Uterus (tissue), 4 donors: Measurements from ENCODE around the gene GFOD2. TPM values are rescaled to one million over a fixed set of nuclear protein-coding genes. Genes with fewer than 3 reads are reported as not detected.
A peak's percentile ranks its signal among the peaks of the same experiment; 100 is the strongest.

Source experiments
- DNase-seq, 2 donors: peaks; one replicate each; pipeline ENCODE4 v3.0.0-alpha.2; 2019 to 2020
- H3K27ac ChIP-seq, 2 donors: fragments of 200-600 bp; sonication (generic); 1 replicate in 1 of 2; 2 replicates in 1 of 2; pipeline ENCODE4 v1.5.1; 2016 to 2018
- H3K27me3 ChIP-seq, 2 donors: fragments of 200-600 bp; sonication (generic); one replicate each; pipeline ENCODE4 v1.5.1; 2018 to 2019; ENCODE audit warnings: control low read depth in 1 of 2
- H3K36me3 ChIP-seq, 2 donors: fragments of 200-600 bp; sonication (generic); one replicate each; pipeline ENCODE4 v1.5.1; 2019; ENCODE audit warnings: control low read depth in 1 of 2
- H3K4me1 ChIP-seq, 2 donors: fragments of 200-600 bp; sonication (generic); one replicate each; pipeline ENCODE4 v1.5.1; 2018 to 2019; ENCODE audit warnings: control low read depth in 1 of 2
- H3K4me3 ChIP-seq, 2 donors: fragments of 200-600 bp; sonication (generic); 1 replicate in 1 of 2; 2 replicates in 1 of 2; pipeline ENCODE4 v1.5.1; 2018 to 2019; ENCODE audit warnings: mild to moderate bottlenecking in 1 of 2
- H3K9me3 ChIP-seq, 2 donors: fragments of 200-600 bp; sonication (generic); one replicate each; pipeline ENCODE4 v1.5.1; 2019; ENCODE audit warnings: control low read depth in 1 of 2
- CTCF ChIP-seq, 4 experiments: fragments of 200-600 bp in 2 of 4; fragments of 450-650 bp in 2 of 4; sonication (generic) in 2 of 4; IDR thresholded peaks; one replicate each; pipeline ENCODE4 v1.5.1; 2016 to 2019; ENCODE audit warnings: antibody characterized with exemption in 4 of 4, mild to moderate bottlenecking in 2 of 4, moderate library complexity in 1 of 4
- POLR2A ChIP-seq, 2 donors: fragments of 450-650 bp; IDR thresholded peaks; one replicate each; pipeline ENCODE4 v1.6.1; 2016; ENCODE audit warnings: antibody characterized with exemption in 2 of 2, mild to moderate bottlenecking in 1 of 2, moderate library complexity in 1 of 2
- intact Hi-C: fragments of 100-400 bp; cut with DNase I; formaldehyde crosslinking; loops from one replicate; pipeline ENCODE4 v1.15.1; 2023; ENCODE audit warnings: low total_unique reads
- total RNA-seq, 4 donors: library from RNA; depleted of rRNA in 3 of 4; stranded (reverse); fragments of >200 nt in 3 of 4; gene quantifications; one replicate each; pipeline versions ENCODE4 v1.1.0 to v1.2.4, GENCODE V29; 2014 to 2023
- donor health status: DM: yes; HTN: yes; CAD: no.

The GFOD2 gene
- total RNA-seq = 10 to 100 TPM; 11.0 to 28.5 (median 26.3) TPM

- TF ChIP-seq CTCF (IDR thresholded peaks at IDR 0.05) (peak in 1 of 4 experiments; percentile 4), POLR2A (IDR thresholded peaks at IDR 0.05) (peak; percentile 73 to 80)
- Histone ChIP-seq H3K4me1 (no peaks in the 10 kb centered on the region), H3K36me3 (no peaks in the 10 kb centered on the region), H3K4me3 (peak within 1 kb of the TSS; percentile 74 to 85), H3K27ac (peak within 1 kb of the TSS; percentile 79 to 95), H3K27me3 (no peaks in the 10 kb centered on the region), H3K9me3 (no peaks in the 10 kb centered on the region)
- DNase-seq = peak; percentile 97 to 98
- intact Hi-C loops = no loop called here
Observed at GRCh38 chr16:67719048-67719777, at the start of gene GFOD2. Gene GFOD2 (minus strand): TSS chr16:67719316. CDS start chr16:67685715, 33,601 bp downstream.

GRCh38 chr16:67767953-67768352, 48.8 kb upstream of the GFOD2 start:
- H3K4me3 ChIP-seq = no peak overlapping the region

GRCh38 chr16:67766291-67766690, 47.2 kb upstream of the GFOD2 start:
- no peak for DNase-seq
- H3K9me3 ChIP-seq = no peaks in the 10 kb centered on the region
- intact Hi-C loops = no loop called here
- no peaks in the 10 kb centered on the region for H3K36me3 ChIP-seq
- H3K27ac ChIP-seq = no peak overlapping the region
- H3K4me1 ChIP-seq = no peaks in the 10 kb centered on the region
- TF ChIP-seq CTCF (IDR thresholded peaks at IDR 0.05) (no peak), POLR2A (IDR thresholded peaks at IDR 0.05) (no peak)
- no peak overlapping the region for H3K4me3 ChIP-seq
- no peaks in the 10 kb centered on the region for H3K27me3 ChIP-seq

More at GRCh38 chr16:67767953-67768352, 48.8 kb upstream of the GFOD2 start:
- no peaks in the 10 kb centered on the region for H3K9me3 ChIP-seq
- DNase-seq = no peak
- H3K4me1 ChIP-seq = no peaks in the 10 kb centered on the region
- no peaks in the 10 kb centered on the region for H3K36me3 ChIP-seq
- H3K27ac ChIP-seq = no peak overlapping the region
- intact Hi-C loops = no loop called here
- no peaks in the 10 kb centered on the region for H3K27me3 ChIP-seq
- TF ChIP-seq CTCF (IDR thresholded peaks at IDR 0.05) (no peak), POLR2A (IDR thresholded peaks at IDR 0.05) (no peak)

- intact Hi-C loops = no loop called here
- DNase-seq = no peak
- no peaks in the 10 kb centered on the region for H3K4me1 ChIP-seq
- H3K9me3 ChIP-seq = no peaks in the 10 kb centered on the region
- no peak for TF ChIP-seq POLR2A (IDR thresholded peaks at IDR 0.05)
- no peak for TF ChIP-seq CTCF (IDR thresholded peaks at IDR 0.05)
- H3K27me3 ChIP-seq = no peaks in the 10 kb centered on the region
- H3K4me3 ChIP-seq = no peak overlapping the region
- H3K27ac ChIP-seq = no peak overlapping the region
- H3K36me3 ChIP-seq = no peaks in the 10 kb centered on the region
Observed at GRCh38 chr16:67764158-67764667, 45.1 kb upstream of the GFOD2 start.

GRCh38 chr16:67763066-67763465, 44.0 kb upstream of the GFOD2 start:
- Histone ChIP-seq H3K4me1 (no peaks in the 10 kb centered on the region), H3K9me3 (no peaks in the 10 kb centered on the region), H3K36me3 (no peaks in the 10 kb centered on the region), H3K27ac (no peak overlapping the region), H3K27me3 (no peaks in the 10 kb centered on the region), H3K4me3 (no peak overlapping the region)
- DNase-seq = no peak
- TF ChIP-seq POLR2A (IDR thresholded peaks at IDR 0.05) (no peak), CTCF (IDR thresholded peaks at IDR 0.05) (no peak)
- intact Hi-C loops = no loop called here
